Measurements from ENCODE around the gene PACS2. TPM values are rescaled to one million over a fixed set of nuclear protein-coding genes. Genes with fewer than 3 reads are reported as not detected.
"Not testable (repeated sequence)": the region's sequence is repeated elsewhere in the genome, so short reads cannot be mapped to it uniquely, and the experiment has no call there.

The PACS2 gene
- total RNA-seq, 2 donors from 2014 or later, result 48.5 to 124 TPM

DNA sequence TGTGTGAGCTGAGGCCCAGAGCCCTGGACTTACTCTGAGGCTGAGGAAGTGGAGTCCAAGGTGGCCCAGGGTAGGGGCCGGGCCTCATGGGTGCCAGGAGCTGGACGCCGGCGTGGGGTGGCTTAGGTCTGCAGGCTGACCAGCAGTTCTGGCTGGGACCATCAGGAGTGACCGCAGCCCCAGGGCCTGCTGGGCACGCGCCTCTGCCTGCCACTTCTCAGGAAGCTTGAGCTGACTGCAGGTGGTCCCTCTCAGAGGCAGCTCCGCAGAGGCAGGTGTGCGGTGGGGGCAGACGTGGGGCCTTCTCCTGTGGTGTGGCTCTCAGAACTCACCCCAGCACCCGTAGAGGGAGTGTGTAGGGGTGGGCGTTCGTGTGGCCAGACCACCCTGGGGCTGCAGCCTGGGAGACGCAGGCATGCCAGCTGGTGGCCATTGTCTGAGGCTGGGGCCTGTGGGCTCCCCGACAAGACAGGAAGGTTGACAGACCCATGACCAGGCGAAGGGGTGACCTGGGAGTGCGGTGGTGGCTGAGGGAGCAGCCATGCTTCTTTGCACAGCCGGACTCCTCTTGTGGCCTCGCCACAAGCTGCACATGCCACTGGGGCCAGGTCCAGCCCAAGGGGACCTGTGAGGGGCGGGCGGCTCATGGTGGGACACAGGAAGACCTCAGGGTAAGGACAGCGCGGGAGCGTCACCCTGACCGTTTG lies 43.7 kb downstream of the PACS2 start:
- Histone ChIP-seq H3K4me1 (replicated peaks) (no peaks in the 10 kb centered on the region), H3K27me3 (replicated peaks; ENCODE audit: insufficient read depth) (no peaks in the 10 kb centered on the region), H3K4me3 (no peak overlapping the region), H3K27ac (no peak overlapping the region), H3K9me3 (no peaks in the 10 kb centered on the region), H3K36me3 (peaks cover 0 to 5% of the 10 kb centered on the region in 2 donors)
- no peak for DNase-seq (ENCODE audit: low spot score)
- intact Hi-C loops (cut with DNase I), result no loop called here
- TF ChIP-seq, protein P1, sequence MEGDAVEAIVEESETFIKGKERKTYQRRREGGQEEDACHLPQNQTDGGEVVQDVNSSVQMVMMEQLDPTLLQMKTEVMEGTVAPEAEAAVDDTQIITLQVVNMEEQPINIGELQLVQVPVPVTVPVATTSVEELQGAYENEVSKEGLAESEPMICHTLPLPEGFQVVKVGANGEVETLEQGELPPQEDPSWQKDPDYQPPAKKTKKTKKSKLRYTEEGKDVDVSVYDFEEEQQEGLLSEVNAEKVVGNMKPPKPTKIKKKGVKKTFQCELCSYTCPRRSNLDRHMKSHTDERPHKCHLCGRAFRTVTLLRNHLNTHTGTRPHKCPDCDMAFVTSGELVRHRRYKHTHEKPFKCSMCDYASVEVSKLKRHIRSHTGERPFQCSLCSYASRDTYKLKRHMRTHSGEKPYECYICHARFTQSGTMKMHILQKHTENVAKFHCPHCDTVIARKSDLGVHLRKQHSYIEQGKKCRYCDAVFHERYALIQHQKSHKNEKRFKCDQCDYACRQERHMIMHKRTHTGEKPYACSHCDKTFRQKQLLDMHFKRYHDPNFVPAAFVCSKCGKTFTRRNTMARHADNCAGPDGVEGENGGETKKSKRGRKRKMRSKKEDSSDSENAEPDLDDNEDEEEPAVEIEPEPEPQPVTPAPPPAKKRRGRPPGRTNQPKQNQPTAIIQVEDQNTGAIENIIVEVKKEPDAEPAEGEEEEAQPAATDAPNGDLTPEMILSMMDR (IDR thresholded peaks at IDR 0.05), result no peak
- WGBS, result 94% methylated on average over 18 of the region's 25 CpGs

DNA sequence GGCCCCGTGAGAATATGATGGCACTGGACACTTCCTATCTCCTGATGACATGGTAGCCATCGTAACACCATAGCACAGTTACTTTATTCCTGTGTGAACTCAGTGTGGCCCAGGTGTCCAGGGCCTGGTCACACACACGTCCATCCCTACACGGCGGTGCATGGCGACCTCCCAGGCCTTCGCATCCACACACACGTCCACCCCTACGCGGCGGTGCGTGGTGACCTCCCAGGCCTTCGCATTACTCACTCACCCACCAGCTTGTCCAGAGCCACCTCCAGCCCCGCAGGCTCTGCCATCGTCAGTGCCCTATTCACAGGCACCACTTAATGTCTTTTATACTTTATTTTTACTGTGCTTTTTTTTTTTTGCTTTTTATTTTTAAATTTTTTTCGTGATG lies 44.4 kb downstream of the PACS2 start:
- TF ChIP-seq POLR2A (IDR thresholded peaks at IDR 0.05) (no peak), POLR2AphosphoS5 (IDR thresholded peaks at IDR 0.05) (no peak)
- TF ChIP-seq, protein P1 (IDR thresholded peaks at IDR 0.05), result no peak
- Histone ChIP-seq H3K36me3 (peaks cover 0 to 5% of the 10 kb centered on the region in 2 donors), H3K27ac (no peak overlapping the region), H3K4me1 (replicated peaks) (no peaks in the 10 kb centered on the region), H3K9me3 (no peaks in the 10 kb centered on the region), H3K27me3 (replicated peaks; ENCODE audit: insufficient read depth) (no peaks in the 10 kb centered on the region), H3K4me3 (no peak overlapping the region)
- 93% methylated on average over 16 of the region's 16 CpGs for WGBS
- no peak for DNase-seq (ENCODE audit: low spot score)
- intact Hi-C loops (cut with DNase I), result no loop called here

DNA sequence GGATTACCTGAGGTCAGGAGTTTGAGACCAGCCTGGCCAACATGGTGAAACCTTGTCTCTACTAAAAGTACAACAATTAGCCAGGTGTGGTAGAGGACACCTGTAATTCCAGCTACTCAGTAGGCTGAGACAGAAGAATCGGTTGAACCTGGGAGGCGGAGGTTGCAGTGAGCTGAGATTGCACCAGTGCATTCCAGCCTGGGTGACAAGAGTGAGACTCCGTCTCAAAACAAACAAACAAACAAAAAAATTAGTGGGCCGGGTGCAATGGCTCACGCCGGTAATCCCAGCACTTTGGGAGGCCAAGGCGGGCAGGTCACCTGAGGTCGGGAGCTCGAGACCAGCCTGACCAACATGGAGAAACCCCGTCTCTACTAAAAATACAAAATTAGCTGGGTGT lies 46.9 kb downstream of the PACS2 start:
- H3K9me3 ChIP-seq; H3K36me3 ChIP-seq; DNase-seq (ENCODE audit: low spot score); H3K27ac ChIP-seq; H3K4me3 ChIP-seq; H3K4me1 ChIP-seq (replicated peaks); intact Hi-C loops (cut with DNase I); H3K27me3 ChIP-seq (replicated peaks; ENCODE audit: insufficient read depth): not testable (repeated sequence)
- WGBS, result 93% methylated on average over 10 of the region's 10 CpGs

DNA sequence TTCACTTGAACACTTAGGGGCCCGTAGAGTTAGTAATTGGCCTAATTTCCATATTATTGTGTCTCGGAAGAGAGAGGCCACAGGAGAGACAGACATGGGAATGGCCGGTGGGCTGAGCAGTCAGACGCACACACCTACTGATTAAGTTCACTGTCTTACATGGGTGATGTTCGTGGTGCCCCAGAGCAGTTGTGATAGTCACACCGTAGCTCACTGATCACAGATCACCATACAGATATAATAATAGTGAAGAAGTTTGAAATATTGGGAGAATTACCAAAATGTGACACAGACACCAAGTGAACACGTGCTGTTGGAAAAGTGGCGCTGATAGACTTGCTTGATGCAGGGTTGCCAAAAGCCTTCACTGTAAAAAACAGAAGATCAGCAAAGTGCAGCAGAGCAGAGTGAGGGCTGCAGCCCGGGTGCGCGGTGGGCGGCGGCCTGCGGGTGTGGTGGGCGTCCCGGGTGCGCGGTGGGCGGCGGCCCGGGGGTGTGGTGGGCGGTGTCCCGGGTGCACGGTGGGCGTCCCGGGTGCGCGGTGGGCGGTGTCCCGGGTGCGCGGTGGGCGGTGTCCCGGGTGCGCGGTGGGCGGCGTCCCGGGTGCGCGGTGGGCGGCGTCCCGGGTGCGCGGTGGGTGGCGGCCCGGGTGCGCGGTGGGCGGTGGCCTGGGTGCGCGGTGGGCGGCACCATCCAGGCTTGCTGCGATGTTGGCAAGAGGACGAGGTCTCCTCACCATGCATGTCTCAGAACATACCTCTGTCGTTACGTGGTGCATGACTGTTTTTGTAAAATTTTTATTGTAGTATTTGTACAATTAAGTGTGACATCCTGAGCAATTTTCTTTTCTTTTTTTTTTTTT lies 49.5 kb downstream of the PACS2 start:
- H3K36me3 ChIP-seq, result no peaks in the 10 kb centered on the region
- TF ChIP-seq POLR2A (IDR thresholded peaks at IDR 0.05) (no peak), POLR2AphosphoS5 (IDR thresholded peaks at IDR 0.05) (no peak)
- TF ChIP-seq, protein P1 (IDR thresholded peaks at IDR 0.05), result no peak
- H3K9me3 ChIP-seq, result no peaks in the 10 kb centered on the region
- no peaks in the 10 kb centered on the region for H3K4me1 ChIP-seq (replicated peaks)
- peak overlapping the region in 1 of 2 donors; percentile 23 for H3K4me3 ChIP-seq
- DNase-seq (ENCODE audit: low spot score), result no peak
- intact Hi-C loops (cut with DNase I), result no loop called here
- no peak overlapping the region for H3K27ac ChIP-seq
- WGBS, result 10% methylated on average over 52 of the region's 58 CpGs
- H3K27me3 ChIP-seq (replicated peaks; ENCODE audit: insufficient read depth), result no peaks in the 10 kb centered on the region

DNA sequence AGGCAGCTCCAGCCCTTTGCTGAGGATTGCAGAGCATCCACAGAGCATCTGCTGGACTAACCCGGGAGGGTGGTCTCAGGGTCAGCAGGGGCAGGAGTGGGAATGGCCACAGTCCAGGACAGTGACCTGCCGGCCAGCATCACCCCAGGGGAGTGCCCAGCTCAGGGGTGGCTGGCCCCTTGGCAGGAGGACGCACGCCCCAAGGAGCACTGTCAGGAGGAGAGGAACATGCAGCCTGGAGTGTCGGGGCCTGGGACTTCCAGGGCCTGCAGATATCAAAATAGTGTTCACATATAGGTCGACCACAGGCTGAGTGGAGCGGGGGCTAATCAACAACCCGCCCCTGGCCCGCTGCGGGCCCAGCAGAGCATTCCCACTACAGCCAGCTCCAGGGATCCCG lies 50.6 kb downstream of the PACS2 start:
- intact Hi-C loops (cut with DNase I), result no loop called here
- no peaks in the 10 kb centered on the region for H3K27me3 ChIP-seq (replicated peaks; ENCODE audit: insufficient read depth)
- 91% methylated on average over 11 of the region's 11 CpGs for WGBS
- H3K4me3 ChIP-seq, result no peak overlapping the region
- H3K36me3 ChIP-seq, result peaks cover 0 to 3% of the 10 kb centered on the region in 2 donors
- no peaks in the 10 kb centered on the region for H3K9me3 ChIP-seq
- H3K27ac ChIP-seq, result no peak overlapping the region
- TF ChIP-seq POLR2AphosphoS5 (IDR thresholded peaks at IDR 0.05), result no peak
- TF ChIP-seq, protein P1 (IDR thresholded peaks at IDR 0.05), result no peak
- no peak for TF ChIP-seq POLR2A (IDR thresholded peaks at IDR 0.05)
- no peaks in the 10 kb centered on the region for H3K4me1 ChIP-seq (replicated peaks)
- DNase-seq (ENCODE audit: low spot score), result no peak

Data from prostate gland (tissue), 2 donors.